ENCODE measurements around the gene RNF183.

RNF183 gene, protein sequence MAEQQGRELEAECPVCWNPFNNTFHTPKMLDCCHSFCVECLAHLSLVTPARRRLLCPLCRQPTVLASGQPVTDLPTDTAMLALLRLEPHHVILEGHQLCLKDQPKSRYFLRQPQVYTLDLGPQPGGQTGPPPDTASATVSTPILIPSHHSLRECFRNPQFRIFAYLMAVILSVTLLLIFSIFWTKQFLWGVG
- 0 reads per million in 3 experiments for total RNA-seq

GRCh38 chr9:113302792-113303418 is at the start of gene RNF183:
TSS of gene RNF183 (minus strand) at chr9:113303376. CDS start at chr9:113298184, 5,192 bp downstream.
- no peak for DNase-seq

DNA sequence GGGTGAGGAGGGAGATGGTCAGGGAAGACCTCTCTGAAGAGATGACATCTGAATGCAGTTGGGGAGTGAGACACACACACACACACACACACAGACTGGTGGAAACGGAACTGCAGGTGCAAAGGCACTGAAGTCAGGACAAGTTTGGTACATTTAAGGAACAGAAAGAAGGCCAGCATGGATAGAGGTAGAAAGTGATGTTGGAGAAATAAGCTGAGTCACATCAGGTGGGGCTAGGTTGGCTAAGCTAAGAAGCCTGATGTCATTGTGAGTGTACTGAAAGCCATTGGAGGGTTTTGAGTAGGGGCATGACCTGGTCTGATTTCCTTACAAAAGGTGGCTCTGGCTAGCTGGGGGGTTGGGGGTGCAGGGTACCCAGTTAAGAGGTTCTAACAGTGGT is 49.2 kb upstream of the RNF183 start:
- DNase-seq: no peak

DNA sequence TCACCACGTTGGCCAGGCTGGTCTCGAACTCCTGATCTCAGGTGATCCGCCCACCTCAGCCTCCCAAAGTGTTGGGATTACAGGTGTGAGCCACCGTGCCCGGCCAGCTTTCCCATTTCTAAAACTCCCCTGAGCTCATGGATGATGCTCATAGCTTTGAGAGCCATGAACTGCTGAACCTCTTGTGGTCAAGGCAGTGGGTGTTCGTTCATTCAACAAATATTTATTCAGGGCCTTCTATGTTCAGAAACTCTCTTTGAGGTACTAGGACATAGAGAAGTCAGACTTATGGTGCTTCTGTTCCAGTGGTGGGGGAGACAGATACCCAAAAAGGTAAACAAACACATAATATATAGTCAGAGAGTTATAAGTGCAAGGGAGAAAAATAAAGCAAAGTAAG is 48.8 kb upstream of the RNF183 start:
- DNase-seq: no peak

- peak; percentile 13 for DNase-seq
These were observed 47.8 kb upstream of the RNF183 start for GRCh38 chr9:113350937-113351336.

DNA sequence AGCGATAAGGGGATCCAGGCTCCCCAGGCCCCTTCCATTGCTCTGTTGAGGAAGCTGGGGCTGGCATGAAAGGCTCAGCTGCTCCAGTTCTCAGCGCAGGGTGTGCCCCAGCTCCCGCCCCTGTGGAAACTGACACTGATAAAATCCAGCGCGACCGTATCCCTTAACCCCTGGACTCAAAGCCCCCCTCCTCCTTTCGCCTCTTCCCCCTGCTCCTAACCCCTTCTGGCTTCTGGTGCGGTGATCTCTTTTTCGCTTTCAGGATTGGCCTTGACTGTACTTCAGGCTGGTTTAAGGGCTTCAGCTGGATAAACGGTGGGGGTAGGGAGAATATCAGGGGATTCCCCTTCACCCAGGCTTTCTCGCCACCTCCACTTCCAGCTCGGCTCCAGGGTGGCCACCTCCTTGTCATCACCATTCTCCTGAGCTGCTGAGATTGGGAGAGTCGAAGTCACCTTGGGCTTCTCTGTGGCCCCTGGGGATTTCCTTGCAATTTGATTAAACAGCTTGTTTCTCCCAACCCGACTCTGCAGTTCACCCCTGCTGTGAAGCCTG is 47.0 kb upstream of the RNF183 start:
- DNase-seq: no peak

DNA sequence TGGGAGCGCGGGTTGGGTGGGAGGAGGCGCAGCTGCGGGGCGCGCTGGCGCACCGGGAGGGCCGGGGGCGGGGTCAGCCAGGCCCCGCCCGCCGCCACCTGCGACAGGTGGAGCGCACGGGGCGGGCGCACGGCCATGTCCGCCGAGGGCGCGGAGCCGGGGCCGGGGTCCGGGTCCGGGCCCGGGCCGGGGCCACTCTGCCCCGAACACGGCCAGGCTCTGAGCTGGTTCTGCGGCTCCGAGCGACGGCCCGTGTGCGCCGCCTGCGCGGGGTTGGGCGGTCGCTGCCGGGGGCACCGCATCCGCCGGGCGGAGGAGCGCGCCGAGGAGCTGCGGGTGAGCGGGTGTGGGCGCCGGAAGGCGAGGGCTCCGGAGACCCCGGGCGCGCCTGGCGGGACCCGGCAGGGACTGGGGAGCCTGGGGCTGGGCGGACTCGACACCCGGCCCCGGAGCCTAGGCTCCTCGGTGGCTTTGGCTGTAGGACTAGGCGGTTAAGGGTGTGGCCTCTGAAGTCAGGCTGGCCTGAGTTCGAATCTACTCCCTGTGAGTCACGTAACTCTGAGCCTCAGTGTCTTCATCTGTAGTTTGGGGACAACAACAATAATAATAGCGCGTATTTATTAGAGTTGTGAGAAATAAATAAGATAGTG is 46.4 kb upstream of the RNF183 start, which contains the start of gene BSPRY:
BSPRY (plus strand) TSS at position 97 of the 650 bp plus-strand sequence; CDS start at position 136, 39 bp downstream.
- DNase-seq: peak; percentile 18

DNA sequence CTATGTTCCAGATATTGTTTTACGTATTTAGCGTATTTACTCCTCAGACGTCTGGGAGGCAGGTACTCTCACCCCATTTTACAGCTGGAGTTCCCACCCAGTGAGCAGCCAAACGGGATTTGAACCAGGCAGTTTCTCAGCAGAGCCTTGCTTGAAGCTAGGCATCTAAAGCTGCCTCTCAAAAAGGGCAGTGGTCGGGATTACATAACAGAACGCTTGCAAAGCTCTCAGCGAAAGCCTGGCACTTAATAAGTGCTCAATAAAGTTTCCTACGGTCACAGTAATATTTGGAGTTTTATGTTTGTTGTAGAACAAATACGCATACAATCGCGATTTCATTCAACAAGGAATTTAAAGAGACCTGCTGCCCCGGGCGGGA is 45.9 kb upstream of the RNF183 start:
- DNase-seq: no peak

DNA sequence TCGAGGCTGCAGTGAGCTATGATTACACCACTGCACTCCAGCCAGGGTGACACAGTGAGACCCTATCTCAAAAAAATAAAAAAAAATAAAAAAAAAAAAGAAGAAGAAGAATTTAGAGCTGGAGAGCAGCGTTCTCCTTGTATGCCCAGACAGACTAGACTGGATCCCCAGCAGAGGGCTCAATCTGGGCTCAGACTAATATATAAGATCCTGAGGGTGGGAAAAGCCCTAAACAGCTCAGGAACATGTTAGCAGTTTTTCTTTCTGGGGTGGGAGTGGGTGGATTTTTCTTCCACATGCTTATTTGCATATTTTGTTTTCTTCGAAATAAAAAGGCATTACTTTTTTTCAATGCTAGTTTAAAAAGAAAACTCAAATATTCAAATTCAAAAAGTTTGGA is 45.3 kb upstream of the RNF183 start:
- DNase-seq: no peak

- no peak for DNase-seq
These were observed 42.5 kb upstream of the RNF183 start for GRCh38 chr9:113345671-113346070.

- DNase-seq: no peak
These were observed 42.0 kb upstream of the RNF183 start for GRCh38 chr9:113345190-113345589.

GRCh38 chr9:113343732-113344231 is 40.6 kb upstream of the RNF183 start:
- no peak for DNase-seq

DNA sequence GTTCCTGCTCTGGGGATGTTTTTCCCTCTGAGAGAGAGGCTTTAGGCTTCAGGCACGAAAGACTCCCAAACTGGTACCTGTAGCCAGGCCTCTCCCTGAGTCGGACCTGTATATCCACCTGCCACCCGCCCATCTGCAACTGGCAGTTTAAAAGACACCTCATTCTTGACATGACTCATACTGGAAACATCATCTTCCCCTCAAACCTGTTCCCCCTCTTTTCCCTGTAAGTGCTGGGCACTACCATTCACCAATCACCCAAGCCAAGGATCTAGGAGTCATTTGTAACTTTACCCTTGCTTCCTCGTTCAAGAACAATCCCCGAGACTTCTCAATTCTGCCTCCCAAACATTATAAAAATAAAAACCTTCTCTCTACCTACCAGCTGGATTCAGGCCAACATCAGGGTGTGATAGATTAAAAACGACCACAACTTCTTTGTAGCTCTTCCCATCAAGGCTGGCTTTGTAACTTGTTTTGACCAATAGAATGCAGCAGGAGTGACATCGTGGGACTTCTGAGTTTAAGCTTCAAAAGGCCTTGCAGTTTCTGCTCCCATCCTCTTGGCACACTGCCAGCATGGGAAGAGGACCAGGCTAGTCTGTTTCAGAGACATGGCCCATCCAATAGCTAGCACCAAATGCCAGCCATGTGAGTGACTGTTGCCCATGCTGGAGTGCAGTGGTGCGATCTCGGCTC is 38.7 kb upstream of the RNF183 start:
- no peak for DNase-seq

DNA sequence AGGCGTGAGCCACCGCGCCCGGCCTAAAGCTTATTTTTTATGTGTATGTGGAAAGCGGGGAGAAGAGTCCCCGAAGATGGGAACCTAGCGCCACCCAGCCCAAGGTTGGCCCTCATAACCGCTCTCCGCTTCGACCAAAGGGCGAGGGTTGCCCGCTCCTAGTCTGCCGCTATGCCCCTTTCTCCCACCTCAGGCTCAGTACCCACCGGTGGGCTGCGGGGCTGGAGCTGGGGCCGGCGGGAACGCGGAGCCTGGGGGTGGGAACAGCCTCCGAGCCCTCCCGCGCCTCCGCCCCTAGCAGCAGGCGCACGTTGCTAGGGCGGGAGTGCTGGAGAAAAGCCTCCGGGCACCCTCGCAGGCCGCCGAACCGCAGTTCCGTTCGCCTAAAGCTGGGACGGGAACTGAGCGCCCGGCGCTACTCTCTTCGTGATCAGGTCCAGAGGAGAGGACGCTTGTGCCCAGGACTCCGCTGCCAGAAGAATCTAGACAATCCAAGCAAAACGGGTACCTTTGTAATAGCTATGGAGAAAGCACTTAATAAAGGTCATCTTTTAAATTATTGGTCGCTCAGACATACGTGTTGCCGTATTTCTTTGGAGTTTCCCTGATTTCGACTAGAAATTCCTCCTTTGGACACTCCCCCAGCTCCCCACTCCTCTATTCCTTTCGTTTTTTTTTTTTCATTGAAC is 37.0 kb upstream of the RNF183 start, which contains the start of gene WDR31:
WDR31 (minus strand) TSS at position 265 of the 689 bp plus-strand sequence. CDS start 8,253 bp downstream, outside the sequence.
- peak; percentile 59 for DNase-seq

GRCh38 chr9:113337714-113338113 is 34.5 kb upstream of the RNF183 start:
- no peak for DNase-seq

GRCh38 chr9:113331780-113332179 is 28.6 kb upstream of the RNF183 start:
- no peak for DNase-seq

DNA sequence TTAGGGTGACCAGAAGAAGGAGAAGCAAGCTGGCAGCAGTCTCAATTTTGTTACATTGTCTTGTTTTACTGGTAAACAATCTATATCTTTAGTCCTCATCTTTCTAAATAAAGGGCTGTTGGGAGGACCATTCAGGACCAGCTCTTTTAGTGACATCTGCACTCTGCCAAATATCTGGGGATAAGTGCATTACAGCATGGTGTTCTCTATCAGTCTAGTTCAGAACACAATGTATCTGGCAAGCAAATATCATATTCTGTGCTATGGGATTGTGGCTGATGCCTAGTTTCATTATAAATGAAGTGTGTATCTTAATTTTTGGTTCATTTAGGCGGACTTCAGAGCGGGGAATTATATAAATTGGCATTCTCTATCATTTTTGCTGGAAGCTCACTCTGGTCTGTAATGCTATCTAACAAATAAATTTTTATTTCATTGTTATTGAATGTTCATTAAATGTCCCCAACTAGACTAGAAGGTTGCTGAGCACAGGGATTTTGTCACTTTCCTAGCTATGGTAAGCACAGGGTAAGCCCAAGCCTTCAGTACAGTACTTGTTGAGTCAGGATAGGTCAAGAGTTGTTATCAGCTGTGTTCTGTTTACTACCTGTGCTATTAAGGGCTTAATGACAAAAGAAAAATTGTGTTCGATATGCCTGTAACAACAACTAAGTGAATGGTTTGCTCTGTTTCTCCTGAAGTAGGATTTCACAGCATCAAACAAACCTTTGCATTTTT is 25.0 kb upstream of the RNF183 start:
- no peak for DNase-seq

DNA sequence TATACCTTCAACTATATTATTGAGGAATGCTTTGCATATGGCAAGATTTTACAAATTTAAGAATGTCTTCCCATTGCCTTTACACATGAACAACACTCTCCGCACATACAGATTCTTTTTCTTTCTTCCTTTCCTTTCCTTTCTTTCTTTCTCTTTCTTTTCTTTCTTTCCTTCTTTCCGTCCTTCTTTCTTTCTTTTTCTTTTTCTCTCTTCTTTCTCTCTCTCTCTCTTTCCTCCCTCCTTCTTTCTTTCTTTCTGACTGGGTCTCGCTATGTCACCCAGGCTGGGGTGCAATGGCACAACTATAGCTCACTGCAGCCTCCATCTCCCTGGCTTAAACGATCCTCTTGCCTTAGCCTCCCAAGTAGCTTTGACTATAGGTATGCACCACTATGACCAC is 23.1 kb upstream of the RNF183 start:
- no peak for DNase-seq

- no peak for DNase-seq
These were observed 19.5 kb upstream of the RNF183 start for GRCh38 chr9:113322671-113323070.

DNA sequence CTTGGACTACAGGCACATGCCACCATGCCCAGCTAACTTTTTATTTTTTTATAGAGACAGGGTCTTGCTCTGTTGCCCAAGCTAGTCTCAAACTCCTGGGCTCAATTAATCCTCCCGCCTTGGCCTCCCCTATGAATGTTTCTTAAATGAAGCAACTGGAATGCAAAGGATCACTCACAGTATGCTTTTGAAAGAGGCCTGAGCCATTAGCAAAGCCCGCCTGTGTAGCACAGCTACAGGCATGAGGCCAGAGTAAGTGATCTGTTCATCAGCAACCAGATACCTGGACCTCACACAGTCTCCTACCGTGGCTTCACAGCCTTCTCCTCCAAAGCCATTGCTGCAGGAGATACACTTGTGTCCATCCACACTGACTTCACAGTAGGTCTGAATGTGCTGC is 16.9 kb upstream of the RNF183 start:
- no peak for DNase-seq

DNA sequence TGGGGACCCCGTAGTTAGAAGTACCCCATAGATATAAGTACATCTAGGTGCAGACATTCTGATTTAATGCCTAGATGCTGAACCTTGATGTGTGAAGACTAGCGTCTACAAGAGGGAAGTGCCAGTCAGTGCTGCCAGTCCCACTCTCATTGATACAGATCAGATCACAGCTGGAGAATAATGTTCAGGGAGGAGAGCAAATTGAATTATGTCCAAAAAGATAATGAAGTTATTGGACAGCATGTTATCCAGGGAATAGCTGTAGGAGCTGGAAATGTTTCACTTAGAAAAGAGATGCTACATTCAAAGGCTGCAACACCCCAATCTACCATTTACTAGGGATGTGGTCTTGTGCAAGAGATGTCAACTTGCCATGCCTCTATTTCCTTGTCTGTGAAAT is 15.9 kb upstream of the RNF183 start:
- DNase-seq: no peak

- no peak for DNase-seq
These were observed 14.6 kb upstream of the RNF183 start for GRCh38 chr9:113317777-113318176.

GRCh38 chr9:113316030-113316429 is 12.9 kb upstream of the RNF183 start:
- no peak for DNase-seq
